Naive thymus-derived CD8-positive, alpha-beta T cell (primary cell): ENCODE measurements around the gene CHSY3. TPM values are rescaled to one million over a fixed set of nuclear protein-coding genes. Genes with fewer than 3 reads are reported as not detected.

ENCODE experiments used
- ATAC-seq, 2 donors: fragments of 150-1000 bp; cut with Tn5 transposase in 1 of 2; sonication (Bioruptor Pico), chemical (Tn5 transposase) in 1 of 2; 1 replicate in 1 of 2; 2 replicates in 1 of 2; pipeline ENCODE4 v1.10.0; 2021; ENCODE audit warnings: mild to moderate bottlenecking in 2 of 2, moderate library complexity in 2 of 2
- POLR2A ChIA-PET: fragments of 350-600 bp; sonication (Branson Sonifier 250); formaldehyde crosslinking; loops from one replicate; lab custom pipeline; 2021; ENCODE audit warnings: antibody characterized with exemption; lab: Charles Lee
- DNase-seq, 10 donors: peaks; one replicate each; pipeline versions ENCODE4 v3.0.0 to v3.0.0-alpha.2; 2020 to 2022
- H3K27ac Mint-ChIP-seq, 10 donors: one replicate each; pipeline ENCODE4 v1.8.0; 2020 to 2022; ENCODE audit warnings: mild to moderate bottlenecking in 10 of 10, mixed read lengths in 10 of 10, moderate library complexity in 4 of 10, inconsistent platforms in 1 of 10
- H3K27me3 Mint-ChIP-seq, 5 donors: one replicate each; pipeline ENCODE4 v1.8.0; 2021 to 2022; ENCODE audit warnings: mixed read lengths in 5 of 5
- H3K36me3 Mint-ChIP-seq, 3 donors: one replicate each; pipeline ENCODE4 v1.8.0; 2020 to 2022; ENCODE audit warnings: mixed read lengths in 3 of 3, mild to moderate bottlenecking in 2 of 3, inconsistent platforms in 1 of 3
- H3K4me1 Mint-ChIP-seq, 4 donors: one replicate each; pipeline ENCODE4 v1.8.0; 2021 to 2022; ENCODE audit warnings: mixed read lengths in 4 of 4
- H3K4me3 Mint-ChIP-seq, 10 donors: one replicate each; pipeline ENCODE4 v1.8.0; 2020 to 2022; ENCODE audit warnings: mild to moderate bottlenecking in 10 of 10, mixed read lengths in 10 of 10, moderate library complexity in 6 of 10, inconsistent platforms in 1 of 10
- H3K9me3 Mint-ChIP-seq, 9 donors: one replicate each; pipeline ENCODE4 v1.8.0; 2020 to 2022; ENCODE audit warnings: mixed read lengths in 9 of 9, mild to moderate bottlenecking in 3 of 9, inconsistent platforms in 1 of 9, moderate library complexity in 1 of 9
- polyA plus RNA-seq, 3 donors: library from polyadenylated mRNA; unstranded; fragments of 300-500 nt; fragmentation: Illumina TruSeq; gene quantifications; one replicate each; pipeline ENCODE4 v1.2.3, GENCODE V29; 2021
- total RNA-seq, 8 experiments: library from RNA in 2 of 8; stranded (reverse) in 2 of 8; gene quantifications; one replicate each; pipeline ENCODE4 v1.2.3 and lab custom pipeline; 2021 to 2026

Gene CHSY3
- total RNA-seq: not detected
- polyA plus RNA-seq: under 1 TPM in 1 of 3 donors, not detected in 2; 0.31 TPM
- 0 to 0.17 (median 0.04) reads per million in 6 experiments for total RNA-seq (lab: John Stamatoyannopoulos, UW)

DNA sequence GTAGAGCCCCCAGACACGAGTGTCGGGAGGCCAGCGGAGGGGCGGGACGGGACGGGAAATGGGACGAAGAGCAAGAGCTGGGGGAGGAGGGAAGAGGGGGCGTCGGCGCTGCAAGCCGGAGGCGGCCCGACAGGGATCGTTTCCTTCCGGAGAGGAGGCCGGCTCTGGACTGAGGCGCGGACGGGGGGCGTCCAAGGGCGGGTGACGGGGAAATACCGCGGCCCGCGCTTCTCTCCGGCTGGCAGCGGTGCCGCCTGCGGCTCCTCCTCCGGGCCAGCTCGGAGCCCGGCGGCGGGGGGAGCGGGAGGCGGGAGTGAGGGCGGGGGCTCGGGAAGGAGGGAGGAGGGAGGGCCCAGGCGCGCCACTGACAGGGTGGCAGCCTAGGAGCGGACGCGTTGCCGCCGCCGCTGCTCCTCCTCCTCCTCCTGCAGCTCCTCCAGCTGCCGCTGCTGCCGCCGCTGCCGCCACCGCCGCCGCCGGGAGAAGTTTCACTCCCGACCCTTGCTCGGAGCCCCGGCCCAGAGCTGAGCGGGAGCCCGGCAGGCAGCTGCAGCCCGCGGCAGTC is at the start of gene CHSY3:
Gene CHSY3 (plus strand): TSS at position 364 of the 565 bp plus-strand sequence.
- POLR2A ChIA-PET: no interaction called here
- ATAC-seq: peak; percentile 57 to 77
- H3K27me3 Mint-ChIP-seq: peaks cover 28 to 63% (median 37%) of the 10 kb centered on the region in 5 donors
- peaks cover 0 to 4% (median 0%) of the 10 kb centered on the region in 9 donors for H3K9me3 Mint-ChIP-seq
- DNase-seq: peak in 3 of 10 donors; percentile 0 to 13 (median 10)
- peaks cover 9 to 23% (median 14%) of the 10 kb centered on the region in 4 donors for H3K4me1 Mint-ChIP-seq
- H3K36me3 Mint-ChIP-seq: peaks cover 0 to 6% (median 4%) of the 10 kb centered on the region in 3 donors
- H3K27ac Mint-ChIP-seq: peak within 1 kb of the TSS in 3 of 10 donors; percentile 41 to 63 (median 53)
- H3K4me3 Mint-ChIP-seq: peak within 1 kb of the TSS; percentile 62 to 92 (median 82)

- H3K4me1 Mint-ChIP-seq: peaks cover 0 to 2% (median 0%) of the 10 kb centered on the region in 4 donors
- no peak overlapping the region for H3K4me3 Mint-ChIP-seq
Measured at GRCh38 chr5:129856325-129856724, 47.9 kb upstream of the CHSY3 start.

GRCh38 chr5:129857116-129857515 is 47.1 kb upstream of the CHSY3 start:
- Mint-ChIP-seq H3K9me3 (no peaks in the 10 kb centered on the region), H3K4me3 (no peak overlapping the region), H3K36me3 (no peaks in the 10 kb centered on the region), H3K27ac (no peak overlapping the region), H3K4me1 (peaks cover 0 to 2% (median 0%) of the 10 kb centered on the region in 4 donors), H3K27me3 (peaks cover 1 to 20% (median 10%) of the 10 kb centered on the region in 5 donors)
- no peak for DNase-seq
- POLR2A ChIA-PET: no interaction called here
- ATAC-seq: no peak

More at GRCh38 chr5:129856325-129856724, 47.9 kb upstream of the CHSY3 start:
- no peak overlapping the region for H3K27ac Mint-ChIP-seq
- DNase-seq: no peak
- H3K36me3 Mint-ChIP-seq: no peaks in the 10 kb centered on the region
- ATAC-seq: no peak
- H3K27me3 Mint-ChIP-seq: peaks cover 1 to 19% (median 10%) of the 10 kb centered on the region in 5 donors
- POLR2A ChIA-PET: no interaction called here
- no peaks in the 10 kb centered on the region for H3K9me3 Mint-ChIP-seq

DNA sequence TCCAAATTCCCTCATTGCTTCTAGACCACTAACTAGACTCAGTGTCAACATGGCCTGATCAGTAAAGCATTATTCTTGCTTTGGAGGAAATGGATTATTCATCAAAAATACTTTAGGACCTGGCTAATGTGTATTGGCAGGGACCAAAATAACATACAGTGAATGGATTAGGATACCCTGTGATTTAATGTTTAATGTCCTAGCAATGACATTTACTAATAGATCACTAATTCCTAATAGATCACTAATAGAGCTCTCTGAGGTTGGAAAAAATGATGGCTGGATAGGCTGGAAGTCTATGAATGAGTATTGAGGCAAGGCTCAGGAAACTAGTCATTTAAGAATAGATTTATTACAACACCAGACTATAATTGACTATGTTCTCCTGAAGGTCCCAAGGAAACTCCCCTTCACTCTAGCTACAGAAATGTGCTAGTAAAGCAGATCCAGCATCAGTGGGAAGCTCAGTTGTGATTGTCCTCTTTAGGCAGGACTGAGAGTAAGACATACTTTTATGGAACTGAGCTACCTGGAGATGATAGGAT is 46.1 kb upstream of the CHSY3 start:
- ATAC-seq: no peak
- no peaks in the 10 kb centered on the region for H3K36me3 Mint-ChIP-seq
- no peak for DNase-seq
- H3K27ac Mint-ChIP-seq: no peak overlapping the region
- no peak overlapping the region for H3K4me3 Mint-ChIP-seq
- POLR2A ChIA-PET: no interaction called here
- no peaks in the 10 kb centered on the region for H3K9me3 Mint-ChIP-seq
- H3K27me3 Mint-ChIP-seq: peaks cover 0 to 21% (median 8%) of the 10 kb centered on the region in 5 donors
- H3K4me1 Mint-ChIP-seq: peaks cover 0 to 2% (median 0%) of the 10 kb centered on the region in 4 donors

DNA sequence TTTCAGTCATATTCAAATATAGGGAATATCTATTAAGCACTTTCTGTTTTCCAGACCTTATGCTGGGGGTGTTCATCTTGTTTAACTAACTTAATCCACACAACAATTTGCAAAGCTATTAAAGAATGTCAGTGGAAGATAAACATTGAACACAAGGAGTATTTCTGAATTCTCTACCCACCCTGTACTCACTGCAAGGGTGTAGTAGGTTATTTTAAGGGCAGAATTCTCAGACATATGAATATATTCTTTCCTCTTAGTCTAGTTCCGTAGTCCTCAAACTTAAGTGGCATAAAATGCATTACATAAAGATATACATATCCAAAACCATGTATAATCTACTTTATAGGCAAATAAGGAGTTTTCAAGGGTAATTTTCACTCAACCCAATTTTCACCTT is 19.9 kb upstream of the CHSY3 start:
- POLR2A ChIA-PET: no interaction called here
- peaks cover 0 to 2% (median 0%) of the 10 kb centered on the region in 9 donors for H3K9me3 Mint-ChIP-seq
- H3K27ac Mint-ChIP-seq: no peak overlapping the region
- DNase-seq (no peak), ATAC-seq (no peak)
- H3K4me3 Mint-ChIP-seq: no peak overlapping the region
- H3K36me3 Mint-ChIP-seq: no peaks in the 10 kb centered on the region
- no peaks in the 10 kb centered on the region for H3K4me1 Mint-ChIP-seq
- peaks cover 0 to 18% (median 6%) of the 10 kb centered on the region in 5 donors for H3K27me3 Mint-ChIP-seq

GRCh38 chr5:129899454-129899853 is 4.8 kb upstream of the CHSY3 start:
- peaks cover 10 to 36% (median 19%) of the 10 kb centered on the region in 5 donors for H3K27me3 Mint-ChIP-seq

GRCh38 chr5:129902816-129903215 is 1.4 kb upstream of the CHSY3 start:
- peaks cover 0 to 4% (median 0%) of the 10 kb centered on the region in 9 donors for H3K9me3 Mint-ChIP-seq
- DNase-seq (no peak), ATAC-seq (no peak)
- H3K4me1 Mint-ChIP-seq: peaks cover 9 to 23% (median 14%) of the 10 kb centered on the region in 4 donors
- H3K36me3 Mint-ChIP-seq: peaks cover 0 to 6% (median 4%) of the 10 kb centered on the region in 3 donors
- peak overlapping the region in 3 of 10 donors; percentile 24 to 84 (median 84) for H3K4me3 Mint-ChIP-seq
- peaks cover 26 to 56% (median 34%) of the 10 kb centered on the region in 5 donors for H3K27me3 Mint-ChIP-seq
- POLR2A ChIA-PET: no interaction called here
- H3K27ac Mint-ChIP-seq: no peak overlapping the region

More at GRCh38 chr5:129899454-129899853, 4.8 kb upstream of the CHSY3 start:
- ATAC-seq: no peak
- peaks cover 0 to 4% (median 0%) of the 10 kb centered on the region in 9 donors for H3K9me3 Mint-ChIP-seq
- DNase-seq: no peak
- H3K36me3 Mint-ChIP-seq: peaks cover 0 to 4% (median 4%) of the 10 kb centered on the region in 3 donors
- POLR2A ChIA-PET: no interaction called here
- H3K4me1 Mint-ChIP-seq: peaks cover 4 to 8% (median 6%) of the 10 kb centered on the region in 4 donors
- H3K27ac Mint-ChIP-seq: no peak overlapping the region
- H3K4me3 Mint-ChIP-seq: no peak overlapping the region

- Mint-ChIP-seq H3K9me3 (peaks cover 0 to 4% (median 0%) of the 10 kb centered on the region in 9 donors), H3K36me3 (peaks cover 0 to 6% (median 4%) of the 10 kb centered on the region in 3 donors), H3K27ac (peak overlapping the region in 3 of 10 donors; percentile 41 to 63 (median 53)), H3K27me3 (peaks cover 28 to 63% (median 37%) of the 10 kb centered on the region in 5 donors), H3K4me1 (peaks cover 9 to 23% (median 14%) of the 10 kb centered on the region in 4 donors), H3K4me3 (peak overlapping the region; percentile 62 to 92 (median 81))
- ATAC-seq (no peak), DNase-seq (no peak)
- POLR2A ChIA-PET: no interaction called here
Measured at GRCh38 chr5:129903466-129904101, 681 bp upstream of the CHSY3 start.

DNA sequence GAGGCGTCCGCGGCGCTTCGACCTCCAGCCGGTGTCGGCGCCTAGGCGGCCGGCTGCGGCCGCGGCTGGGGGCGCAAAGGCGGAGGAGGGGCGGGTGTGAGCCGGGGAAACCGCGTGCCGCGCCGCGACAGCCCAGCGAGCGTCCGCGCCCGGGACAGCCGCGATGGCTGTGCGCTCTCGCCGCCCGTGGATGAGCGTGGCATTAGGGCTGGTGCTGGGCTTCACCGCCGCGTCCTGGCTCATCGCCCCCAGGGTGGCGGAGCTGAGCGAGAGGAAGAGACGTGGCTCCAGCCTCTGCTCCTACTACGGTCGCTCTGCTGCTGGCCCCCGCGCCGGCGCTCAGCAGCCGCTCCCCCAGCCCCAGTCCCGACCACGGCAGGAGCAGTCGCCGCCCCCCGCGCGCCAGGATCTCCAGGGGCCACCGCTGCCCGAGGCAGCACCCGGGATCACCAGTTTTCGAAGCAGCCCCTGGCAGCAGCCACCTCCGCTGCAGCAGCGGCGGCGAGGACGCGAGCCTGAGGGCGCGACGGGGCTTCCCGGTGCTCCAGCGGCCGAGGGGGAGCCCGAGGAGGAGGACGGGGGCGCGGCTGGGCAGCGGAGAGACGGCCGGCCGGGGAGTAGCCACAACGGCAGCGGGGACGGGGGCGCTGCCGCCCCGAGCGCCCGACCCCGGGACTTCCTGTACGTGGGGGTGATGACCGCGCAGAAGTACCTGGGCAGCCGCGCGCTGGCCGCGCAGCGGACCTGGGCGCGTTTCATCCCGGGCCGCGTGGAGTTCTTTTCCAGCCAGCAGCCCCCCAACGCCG is 605 bp downstream of the CHSY3 start:
- Mint-ChIP-seq H3K9me3 (peaks cover 0 to 4% (median 0%) of the 10 kb centered on the region in 9 donors), H3K27ac (no peak overlapping the region), H3K36me3 (peaks cover 0 to 6% (median 4%) of the 10 kb centered on the region in 3 donors), H3K4me3 (peak overlapping the region in 5 of 10 donors; percentile 68 to 83 (median 82)), H3K27me3 (peaks cover 28 to 63% (median 37%) of the 10 kb centered on the region in 5 donors), H3K4me1 (peaks cover 9 to 23% (median 14%) of the 10 kb centered on the region in 4 donors)
- POLR2A ChIA-PET: no interaction called here
- peak in 1 of 10 donors; percentile 5 for DNase-seq
- ATAC-seq: peak; percentile 32 to 37

DNA sequence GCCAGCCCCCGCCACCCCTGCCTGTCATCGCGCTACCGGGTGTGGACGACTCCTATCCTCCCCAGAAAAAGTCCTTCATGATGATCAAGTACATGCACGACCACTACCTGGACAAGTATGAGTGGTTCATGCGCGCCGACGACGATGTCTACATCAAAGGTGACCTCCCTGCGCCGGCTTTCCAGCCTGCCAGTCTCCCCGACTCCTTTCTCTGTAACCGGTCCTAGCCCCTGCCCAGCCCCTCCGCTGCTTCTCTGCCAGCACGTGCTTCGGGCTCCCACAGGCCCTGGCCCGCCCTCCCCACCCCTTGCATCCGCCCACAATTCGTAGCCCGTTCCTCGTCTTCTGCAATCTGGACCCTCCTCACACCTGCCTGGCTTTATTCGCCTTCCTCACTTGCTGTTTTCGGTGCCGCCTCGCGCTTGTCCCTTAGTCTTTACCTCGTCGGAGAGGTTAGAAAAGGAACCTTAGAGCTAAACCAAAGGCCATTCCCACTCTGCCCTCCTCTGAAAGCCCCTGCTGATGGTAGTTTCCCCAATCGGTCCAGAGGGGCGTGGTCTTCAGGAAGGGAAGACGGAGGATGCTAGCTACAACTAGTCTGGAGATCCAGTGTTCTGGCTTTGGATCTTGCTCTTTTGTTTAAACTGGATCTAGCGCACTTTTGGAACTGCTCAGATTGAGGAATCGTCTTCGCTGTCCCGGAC is 1.4 kb downstream of the CHSY3 start:
- Mint-ChIP-seq H3K4me3 (peak overlapping the region; percentile 63 to 87 (median 82)), H3K27me3 (peaks cover 28 to 63% (median 37%) of the 10 kb centered on the region in 5 donors), H3K9me3 (peaks cover 0 to 4% (median 0%) of the 10 kb centered on the region in 9 donors), H3K27ac (peak overlapping the region in 2 of 10 donors; percentile 46 to 86), H3K4me1 (peaks cover 9 to 23% (median 14%) of the 10 kb centered on the region in 4 donors), H3K36me3 (peaks cover 0 to 6% (median 4%) of the 10 kb centered on the region in 3 donors)
- ATAC-seq (no peak), DNase-seq (no peak)
- POLR2A ChIA-PET: no interaction called here

DNA sequence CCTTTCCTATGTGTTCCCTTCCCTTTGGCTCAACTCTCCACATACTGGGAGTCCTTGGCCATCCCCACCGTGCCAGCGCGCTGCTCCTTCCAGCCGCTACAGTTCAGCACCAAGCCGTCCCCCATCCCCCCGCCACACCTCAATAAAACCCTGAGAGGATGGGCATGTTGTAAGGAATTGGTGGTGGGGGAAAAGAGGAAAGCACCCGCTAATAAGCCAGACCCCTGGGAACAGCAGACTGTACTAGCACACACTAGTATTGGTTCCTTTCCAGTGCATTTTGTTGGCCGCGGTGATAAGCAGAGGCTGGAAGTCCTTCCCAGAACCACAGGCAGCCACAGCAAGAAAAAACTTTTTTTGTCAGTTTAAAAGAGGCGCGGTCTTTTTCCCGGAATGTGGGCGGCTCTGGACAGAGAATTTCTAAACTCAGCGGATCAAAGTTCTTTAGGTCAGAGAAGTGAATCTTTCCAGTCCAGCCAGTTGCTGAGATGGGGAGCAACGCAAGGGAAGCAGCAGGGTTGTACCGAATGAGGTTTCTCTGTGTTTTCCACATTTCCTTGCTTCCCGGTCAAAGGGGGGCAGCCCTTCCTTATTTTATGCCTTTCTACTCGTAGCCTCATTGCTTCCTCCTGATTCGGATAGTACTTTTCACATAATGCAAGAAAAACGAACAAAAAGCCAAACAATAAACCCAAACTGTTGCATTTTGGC is 2.1 kb downstream of the CHSY3 start:
- H3K27me3 Mint-ChIP-seq: peaks cover 26 to 56% (median 35%) of the 10 kb centered on the region in 5 donors
- H3K27ac Mint-ChIP-seq: peak overlapping the region in 1 of 10 donors; percentile 86
- peaks cover 0 to 4% (median 0%) of the 10 kb centered on the region in 9 donors for H3K9me3 Mint-ChIP-seq
- POLR2A ChIA-PET: no interaction called here
- peaks cover 0 to 6% (median 4%) of the 10 kb centered on the region in 3 donors for H3K36me3 Mint-ChIP-seq
- H3K4me1 Mint-ChIP-seq: peaks cover 9 to 23% (median 14%) of the 10 kb centered on the region in 4 donors
- H3K4me3 Mint-ChIP-seq: peak overlapping the region; percentile 60 to 87 (median 80)
- no peak for ATAC-seq
- no peak for DNase-seq
